HepG2 (cell line): ENCODE measurements around the gene ZFAND3. TPM values are rescaled to one million over a fixed set of nuclear protein-coding genes. Genes with fewer than 3 reads are reported as not detected.

Experiments
- ATAC-seq: fragments of 200-7000 bp; cut with Tn5 transposase; 3 replicates; pipeline ENCODE4 v1.9.1; 2020; ENCODE audit warnings: mild to moderate bottlenecking, moderate library complexity
- BruUV-seq: library from RNA; stranded (reverse); fragments of 400-500 nt; replicated peaks from 2 replicates; lab custom pipeline; 2021; lab: Mats Ljungman, UMichigan
- CTCF ChIA-PET: fragments of 300-600 bp; formaldehyde crosslinking; extraction: SDS; loops from one replicate; lab custom pipeline; 2021; ENCODE audit warnings: low total read pairs, inconsistent platforms, low intra/inter-chr PET ratio; lab: Yijun Ruan, JAX
- POLR2A ChIA-PET: fragments of 350-600 bp; sonication (Branson Sonifier 250); formaldehyde crosslinking; loops from one replicate; lab custom pipeline; 2020; ENCODE audit warnings: antibody characterized with exemption, inconsistent platforms; lab: Yijun Ruan, JAX
- DNase-seq: peaks from one replicate; pipeline ENCODE4 v3.0.0-alpha.2; 2015; ENCODE audit warnings: low spot score
- FAIRE-seq: peaks from 3 replicates; lab custom pipeline; 2011; peaks lifted over from hg19 to GRCh38; lab: Jason Lieb, UNC
- H2AFZ ChIP-seq: one replicate; pipeline ENCODE4 v1.6.1; 2011; ENCODE audit warnings: low read length, inconsistent platforms
- H3K27ac ChIP-seq: fragments of 300-600 bp; 3 replicates; pipeline ENCODE4 v1.8.0; 2011; ENCODE audit warnings: mixed run types, mild to moderate bottlenecking, mixed read lengths, low read length, inconsistent platforms; ENCODE audit not compliant: insufficient read depth; ENCODE audit errors: extremely low read length
- H3K27me3 ChIP-seq, 2 experiments: fragments of 200-600 bp in 1 of 2; 2 replicates in 1 of 2; 3 replicates in 1 of 2; pipeline versions ENCODE4 v1.6.0 to v1.8.0; 2011; ENCODE audit warnings: low read length in 2 of 2, mild to moderate bottlenecking in 2 of 2, moderate library complexity in 2 of 2, inconsistent platforms in 1 of 2; ENCODE audit not compliant: insufficient read depth in 2 of 2, control insufficient read depth in 1 of 2
- H3K36me3 ChIP-seq, 2 experiments: fragments of 200-600 bp in 1 of 2; replicated peaks in 1 of 2; 2 replicates in 1 of 2; 3 replicates in 1 of 2; pipeline versions ENCODE4 v1.5.1 to v1.8.0; 2011; ENCODE audit warnings: low read length in 2 of 2, inconsistent platforms in 1 of 2; ENCODE audit not compliant: insufficient read depth in 2 of 2, control insufficient read depth in 1 of 2
- H3K4me1 ChIP-seq: 2 replicates; pipeline ENCODE4 v1.5.1; 2012; ENCODE audit warnings: low read length, inconsistent platforms; ENCODE audit not compliant: insufficient read depth
- H3K4me2 ChIP-seq: 2 replicates; pipeline ENCODE4 v1.6.0; 2011; ENCODE audit warnings: low read depth, low read length, inconsistent platforms
- H3K4me3 ChIP-seq, 3 experiments: fragments of 200-600 bp in 1 of 3; sonication (generic), shearing (Covaris generic) in 1 of 3; replicated peaks in 1 of 3; 2 replicates each; pipeline ENCODE4 v1.5.1; 2011 to 2016; ENCODE audit warnings: low read length in 3 of 3, inconsistent platforms in 2 of 3, low read depth in 2 of 3, mild to moderate bottlenecking in 2 of 3, control low read depth in 1 of 3, mixed read lengths in 1 of 3; ENCODE audit not compliant: insufficient read depth in 1 of 3
- H3K79me2 ChIP-seq: one replicate; pipeline ENCODE4 v1.6.1; 2011; ENCODE audit warnings: low read length, inconsistent platforms; ENCODE audit not compliant: insufficient read depth
- H3K9ac ChIP-seq: 2 replicates; pipeline ENCODE4 v1.6.0; 2011; ENCODE audit warnings: mild to moderate bottlenecking, low read depth, low read length, inconsistent platforms; ENCODE audit not compliant: insufficient read depth
- H3K9me3 ChIP-seq: 2 replicates; pipeline ENCODE4 v1.5.1; 2012; ENCODE audit warnings: mild to moderate bottlenecking, low read length
- H4K20me1 ChIP-seq: 2 replicates; pipeline ENCODE4 v1.6.0; 2011; ENCODE audit warnings: inconsistent platforms, mild to moderate bottlenecking, low read length, moderate library complexity; ENCODE audit not compliant: insufficient read depth
- CBFB ChIP-seq: sonication (generic); formaldehyde crosslinking; IDR thresholded peaks from 2 replicates; pipeline ENCODE4 v1.4.0; 2020; ENCODE audit warnings: missing genetic modification reagents
- HOXA3 ChIP-seq: sonication (generic); formaldehyde crosslinking; IDR thresholded peaks from 2 replicates; pipeline ENCODE4 v1.5.0; 2020; ENCODE audit warnings: missing genetic modification reagents
- MAFK ChIP-seq, 2 experiments: IDR thresholded peaks in 1 of 2; conservative IDR thresholded peaks in 1 of 2; 2 replicates each; pipeline ENCODE4 v1.6.1; 2011; ENCODE audit warnings: improper control_type of control experiment in 2 of 2, low read length in 2 of 2
- MTF2 ChIP-seq: sonication (generic); formaldehyde crosslinking; IDR thresholded peaks from 2 replicates; pipeline ENCODE4 v1.5.0; 2020; ENCODE audit warnings: missing genetic modification reagents, borderline replicate concordance
- PAX8 ChIP-seq: sonication (generic); formaldehyde crosslinking; IDR thresholded peaks from 2 replicates; pipeline ENCODE4 v1.8.0; 2022; ENCODE audit warnings: mild to moderate bottlenecking, missing genetic modification reagents, borderline replicate concordance
- RBAK ChIP-seq: sonication (generic); formaldehyde crosslinking; IDR thresholded peaks from 2 replicates; pipeline ENCODE4 v1.5.1; 2020; ENCODE audit warnings: mild to moderate bottlenecking, missing genetic modification reagents
- SMC3 ChIP-seq: IDR thresholded peaks from 2 replicates; pipeline ENCODE4 v1.6.1; 2011; ENCODE audit warnings: low read length, improper control_type of control experiment
- XBP1 ChIP-seq: sonication (generic); formaldehyde crosslinking; IDR thresholded peaks from 2 replicates; pipeline ENCODE4 v1.5.0; 2020; ENCODE audit warnings: missing genetic modification reagents
- ZNF274 ChIP-seq: sonication (generic); formaldehyde crosslinking; IDR thresholded peaks from 2 replicates; pipeline ENCODE4 v1.5.1; 2020; ENCODE audit warnings: mild to moderate bottlenecking, missing genetic modification reagents
- ZNF660 ChIP-seq: sonication (generic); formaldehyde crosslinking; IDR thresholded peaks from 2 replicates; pipeline ENCODE4 v1.5.1; 2020; ENCODE audit warnings: mild to moderate bottlenecking, low read depth, missing genetic modification reagents, borderline replicate concordance
- ZNF772 ChIP-seq: sonication (generic); formaldehyde crosslinking; IDR thresholded peaks from 2 replicates; pipeline ENCODE4 v1.5.0; 2020; ENCODE audit warnings: mild to moderate bottlenecking, missing genetic modification reagents
- WGBS: methylation state at CpG from one replicate; pipeline ENCODE4 v1.1.6; 2017; ENCODE audit warnings: low lambda C conversion rate; 5-methylcytosine and 5-hydroxymethylcytosine counted together
- in situ Hi-C: cut with HindIII; loops from 2 replicates; pipeline ENCODE4 v1.10.0; 2017; ENCODE audit warnings: low pct_unique_long_range_greater_than_20kb; ENCODE audit not compliant: extremely low pct_ligation_motif_present
- intact Hi-C: fragments of 100-400 bp; cut with micrococcal nuclease; formaldehyde crosslinking; loops from one replicate; pipeline ENCODE4 v1.10.0; 2022; ENCODE audit not compliant: unreplicated experiment
- polyA plus RNA-seq, 8 experiments: library from polyadenylated mRNA; depleted of rRNA in 3 of 8; stranded (reverse) in 7 of 8; unstranded in 1 of 8; fragments of >200 nt; fragmentation: Illumina TruSeq in 4 of 8; extraction: Trizol in 4 of 8; gene quantifications; 2 replicates each; pipeline versions ENCODE4 v1.2.1 to v1.2.3, GENCODE V29; 2011 to 2016; ENCODE audit warnings: low read depth in 4 of 8, missing spikeins in 1 of 8, mixed read lengths in 1 of 8; ENCODE audit not compliant: insufficient read depth in 1 of 8
- total RNA-seq, 5 experiments: library from RNA; depleted of rRNA; stranded (reverse); fragments of >200 nt; fragmentation: Illumina TruSeq; extraction: Trizol; gene quantifications; 2 replicates each; pipeline ENCODE4 v1.2.3, GENCODE V29; 2016; ENCODE audit warnings: low read depth in 1 of 5
- TF ChIP-seq, protein P1 (sequence below): sonication (generic); formaldehyde crosslinking; IDR thresholded peaks from 2 replicates; pipeline ENCODE4 v1.8.0; 2022; ENCODE audit warnings: mild to moderate bottlenecking, missing genetic modification reagents
- TF ChIP-seq, protein P2 (sequence below): sonication (generic); IDR thresholded peaks from 2 replicates; pipeline ENCODE4 v1.6.1; 2016; ENCODE audit warnings: low read depth, borderline replicate concordance
- TF ChIP-seq, protein P3 (sequence below): sonication (generic); formaldehyde crosslinking; IDR thresholded peaks from 2 replicates; pipeline ENCODE4 v1.8.1; 2023; ENCODE audit warnings: missing genetic modification reagents, mild to moderate bottlenecking, borderline replicate concordance
- TF ChIP-seq, protein P4 (sequence below): sonication (generic); formaldehyde crosslinking; IDR thresholded peaks from 2 replicates; pipeline ENCODE4 v1.5.1; 2020; ENCODE audit warnings: mild to moderate bottlenecking, missing genetic modification reagents, moderate library complexity

The ZFAND3 gene
- total and polyA plus RNA-seq, 2 of the 13 experiments (the other 11 are each of a cell fraction or from before 2014, with no cell fraction given), result 16.4 to 17.1 TPM

DNA sequence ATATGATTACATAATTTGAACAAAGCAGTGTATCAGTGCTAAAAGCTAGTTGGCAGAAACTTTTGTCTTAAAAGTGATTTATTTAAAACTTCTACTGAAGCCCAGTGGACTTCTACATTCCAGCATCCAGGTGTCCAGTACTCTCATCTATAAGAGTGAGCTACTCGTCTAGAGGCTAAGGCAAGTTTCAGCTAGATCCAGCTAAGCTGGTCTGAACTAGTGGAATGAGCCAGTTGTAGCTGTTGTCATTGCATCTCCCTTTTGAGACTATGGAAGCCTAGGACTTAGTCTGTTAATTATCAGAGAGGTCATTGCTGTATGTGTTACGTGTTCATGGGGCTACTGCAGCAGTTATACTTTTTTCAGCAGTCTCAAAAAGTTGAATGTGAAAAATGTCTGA lies 165.1 kb downstream of the ZFAND3 start (continued):
- TF ChIP-seq, protein P1, sequence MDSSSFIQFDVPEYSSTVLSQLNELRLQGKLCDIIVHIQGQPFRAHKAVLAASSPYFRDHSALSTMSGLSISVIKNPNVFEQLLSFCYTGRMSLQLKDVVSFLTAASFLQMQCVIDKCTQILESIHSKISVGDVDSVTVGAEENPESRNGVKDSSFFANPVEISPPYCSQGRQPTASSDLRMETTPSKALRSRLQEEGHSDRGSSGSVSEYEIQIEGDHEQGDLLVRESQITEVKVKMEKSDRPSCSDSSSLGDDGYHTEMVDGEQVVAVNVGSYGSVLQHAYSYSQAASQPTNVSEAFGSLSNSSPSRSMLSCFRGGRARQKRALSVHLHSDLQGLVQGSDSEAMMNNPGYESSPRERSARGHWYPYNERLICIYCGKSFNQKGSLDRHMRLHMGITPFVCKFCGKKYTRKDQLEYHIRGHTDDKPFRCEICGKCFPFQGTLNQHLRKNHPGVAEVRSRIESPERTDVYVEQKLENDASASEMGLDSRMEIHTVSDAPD (CRISPR knock-in tag), result no peak
- TF ChIP-seq, protein P2, sequence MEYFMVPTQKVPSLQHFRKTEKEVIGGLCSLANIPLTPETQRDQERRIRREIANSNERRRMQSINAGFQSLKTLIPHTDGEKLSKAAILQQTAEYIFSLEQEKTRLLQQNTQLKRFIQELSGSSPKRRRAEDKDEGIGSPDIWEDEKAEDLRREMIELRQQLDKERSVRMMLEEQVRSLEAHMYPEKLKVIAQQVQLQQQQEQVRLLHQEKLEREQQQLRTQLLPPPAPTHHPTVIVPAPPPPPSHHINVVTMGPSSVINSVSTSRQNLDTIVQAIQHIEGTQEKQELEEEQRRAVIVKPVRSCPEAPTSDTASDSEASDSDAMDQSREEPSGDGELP, result no peak
- TF ChIP-seq MAFK (conservative IDR thresholded peaks at IDR 0.05 in 1 of 2, IDR thresholded peaks at IDR 0.05 in 1 of 2; ENCODE audit: low read length in 2 of 2) (no peak), SMC3 (no peak), ZNF660 (CRISPR knock-in tag) (no peak), ZNF274 (CRISPR knock-in tag) (no peak), RBAK (CRISPR knock-in tag) (no peak), HOXA3 (no peak), ZNF772 (CRISPR knock-in tag) (no peak), CBFB (CRISPR knock-in tag) (no peak), MTF2 (CRISPR knock-in tag) (no peak)
- TF ChIP-seq, protein P3, sequence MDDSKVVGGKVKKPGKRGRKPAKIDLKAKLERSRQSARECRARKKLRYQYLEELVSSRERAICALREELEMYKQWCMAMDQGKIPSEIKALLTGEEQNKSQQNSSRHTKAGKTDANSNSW (CRISPR knock-in tag), result no peak

DNA sequence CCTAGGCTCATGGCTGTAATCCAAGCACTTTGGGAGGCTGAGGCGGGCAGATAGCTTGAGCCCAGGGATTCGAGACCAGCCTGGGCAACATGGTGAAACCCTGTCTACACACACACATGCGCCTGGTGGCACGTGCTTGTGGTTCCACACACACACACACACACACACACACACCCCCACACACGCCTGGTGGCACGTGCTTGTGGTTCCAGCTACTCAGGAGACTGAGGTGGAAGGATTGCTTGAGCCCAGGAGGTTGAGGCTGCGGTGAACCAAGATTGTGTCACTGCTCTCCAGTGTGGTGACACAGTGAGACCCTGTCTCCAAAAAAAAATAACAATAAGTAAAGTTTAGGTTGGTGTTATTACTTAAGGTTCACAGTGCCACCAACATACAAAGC lies 165.8 kb downstream of the ZFAND3 start:
- CTCF ChIA-PET, result no interaction called here
- Histone ChIP-seq H3K9me3 (no peaks in the 10 kb centered on the region), H3K79me2 (peaks cover 35% of the 10 kb centered on the region), H3K4me2 (no peak overlapping the region), H3K36me3 (no peaks in the 10 kb centered on the region), H3K9ac (no peak overlapping the region), H3K27me3 (no peaks in the 10 kb centered on the region), H3K27ac (no peak overlapping the region), H3K4me1 (peaks cover 39% of the 10 kb centered on the region), H4K20me1 (peaks cover 17% of the 10 kb centered on the region), H3K4me3 (no peak overlapping the region), H2AFZ (no peak overlapping the region)
- POLR2A ChIA-PET, result no interaction called here
- DNase-seq (no peak), FAIRE-seq (no peak), ATAC-seq (no peak)
- in situ Hi-C loops, result no loop called here
- BruUV-seq, result no TSS peak
- intact Hi-C loops, result no loop called here
- WGBS, result 89% methylated on average over 7 of the region's 7 CpGs
- TF ChIP-seq, protein P4, sequence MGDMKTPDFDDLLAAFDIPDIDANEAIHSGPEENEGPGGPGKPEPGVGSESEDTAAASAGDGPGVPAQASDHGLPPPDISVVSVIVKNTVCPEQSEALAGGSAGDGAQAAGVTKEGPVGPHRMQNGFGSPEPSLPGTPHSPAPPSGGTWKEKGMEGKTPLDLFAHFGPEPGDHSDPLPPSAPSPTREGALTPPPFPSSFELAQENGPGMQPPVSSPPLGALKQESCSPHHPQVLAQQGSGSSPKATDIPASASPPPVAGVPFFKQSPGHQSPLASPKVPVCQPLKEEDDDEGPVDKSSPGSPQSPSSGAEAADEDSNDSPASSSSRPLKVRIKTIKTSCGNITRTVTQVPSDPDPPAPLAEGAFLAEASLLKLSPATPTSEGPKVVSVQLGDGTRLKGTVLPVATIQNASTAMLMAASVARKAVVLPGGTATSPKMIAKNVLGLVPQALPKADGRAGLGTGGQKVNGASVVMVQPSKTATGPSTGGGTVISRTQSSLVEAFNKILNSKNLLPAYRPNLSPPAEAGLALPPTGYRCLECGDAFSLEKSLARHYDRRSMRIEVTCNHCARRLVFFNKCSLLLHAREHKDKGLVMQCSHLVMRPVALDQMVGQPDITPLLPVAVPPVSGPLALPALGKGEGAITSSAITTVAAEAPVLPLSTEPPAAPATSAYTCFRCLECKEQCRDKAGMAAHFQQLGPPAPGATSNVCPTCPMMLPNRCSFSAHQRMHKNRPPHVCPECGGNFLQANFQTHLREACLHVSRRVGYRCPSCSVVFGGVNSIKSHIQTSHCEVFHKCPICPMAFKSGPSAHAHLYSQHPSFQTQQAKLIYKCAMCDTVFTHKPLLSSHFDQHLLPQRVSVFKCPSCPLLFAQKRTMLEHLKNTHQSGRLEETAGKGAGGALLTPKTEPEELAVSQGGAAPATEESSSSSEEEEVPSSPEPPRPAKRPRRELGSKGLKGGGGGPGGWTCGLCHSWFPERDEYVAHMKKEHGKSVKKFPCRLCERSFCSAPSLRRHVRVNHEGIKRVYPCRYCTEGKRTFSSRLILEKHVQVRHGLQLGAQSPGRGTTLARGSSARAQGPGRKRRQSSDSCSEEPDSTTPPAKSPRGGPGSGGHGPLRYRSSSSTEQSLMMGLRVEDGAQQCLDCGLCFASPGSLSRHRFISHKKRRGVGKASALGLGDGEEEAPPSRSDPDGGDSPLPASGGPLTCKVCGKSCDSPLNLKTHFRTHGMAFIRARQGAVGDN (CRISPR knock-in tag), result 0 out of 2 replicates have a peak, but pooled peaks have one; percentile 11
- TF ChIP-seq XBP1 (CRISPR knock-in tag), result no peak
- TF ChIP-seq PAX8 (CRISPR knock-in tag), result no peak
